Lung (tissue), 12 donors: ENCODE measurements around the gene AKAP17A. TPM values are rescaled to one million over a fixed set of nuclear protein-coding genes. Genes with fewer than 3 reads are reported as not detected.

Source experiments
- ATAC-seq: fragments of 200-7000 bp; cut with Tn5 transposase; one replicate; pipeline ENCODE4 v1.9.1; 2020; ENCODE audit warnings: moderate number of reproducible peaks; ENCODE audit not compliant: insufficient read depth, low FRiP score
- DNase-seq, 3 donors: peaks; one replicate each; pipeline ENCODE4 v3.0.0-alpha.2; 2013 to 2017
- H3K27ac ChIP-seq, 2 donors: one replicate each; pipeline ENCODE4 v1.5.1; 2013; ENCODE audit warnings: mild to moderate bottlenecking in 2 of 2, moderate library complexity in 2 of 2, control low read depth in 1 of 2, inconsistent platforms in 1 of 2, low read depth in 1 of 2, low read length in 1 of 2
- H3K27me3 ChIP-seq, 3 donors: one replicate each; pipeline ENCODE4 v1.5.1; 2013; ENCODE audit warnings: low read length in 2 of 3; ENCODE audit not compliant: control insufficient read depth in 3 of 3, insufficient read depth in 3 of 3
- H3K36me3 ChIP-seq, 4 donors: one replicate each; pipeline ENCODE4 v1.5.1; 2013; ENCODE audit warnings: low read length in 4 of 4, mild to moderate bottlenecking in 1 of 4, moderate library complexity in 1 of 4; ENCODE audit not compliant: control insufficient read depth in 4 of 4, insufficient read depth in 4 of 4
- H3K4me1 ChIP-seq, 5 donors: one replicate each; pipeline ENCODE4 v1.5.1; 2013; ENCODE audit warnings: low read length in 5 of 5, mild to moderate bottlenecking in 2 of 5, moderate library complexity in 1 of 5; ENCODE audit not compliant: control insufficient read depth in 5 of 5, insufficient read depth in 5 of 5
- H3K4me3 ChIP-seq: one replicate; pipeline ENCODE4 v1.5.1; 2013; ENCODE audit warnings: mild to moderate bottlenecking, control low read depth, moderate library complexity
- H3K9ac ChIP-seq, 2 donors: one replicate each; pipeline ENCODE4 v1.5.1; 2013; ENCODE audit warnings: low read length in 2 of 2, control low read depth in 1 of 2; ENCODE audit not compliant: insufficient read depth in 1 of 2
- H3K9me3 ChIP-seq, 4 donors: one replicate each; pipeline ENCODE4 v1.5.1; 2013; ENCODE audit warnings: low read length in 3 of 4, mild to moderate bottlenecking in 1 of 4, moderate library complexity in 1 of 4; ENCODE audit not compliant: control insufficient read depth in 4 of 4, insufficient read depth in 3 of 4
- WGBS, 2 donors: extraction: QIAGEN DNeasy Blood & Tissue Kit; methylation state at CpG; one replicate each; pipeline ENCODE4 v1.1.7; 2013; 5-methylcytosine and 5-hydroxymethylcytosine counted together
- polyA plus RNA-seq, 2 donors: library from polyadenylated mRNA; stranded (reverse); fragments of 200-250 nt; gene quantifications; one replicate each; pipeline ENCODE4 v1.2.1, GENCODE V29; 2013
- total RNA-seq, 2 donors: library from RNA; depleted of rRNA in 1 of 2; stranded (reverse); fragments of >200 nt in 1 of 2; gene quantifications; one replicate each; pipeline ENCODE4 v1.2.1, GENCODE V29; 2014 to 2021
- TF ChIP-seq, protein P1 (sequence below): IDR thresholded peaks from 2 replicates; pipeline ENCODE4 v1.5.1; 2012; ENCODE audit warnings: mild to moderate bottlenecking; ENCODE audit errors: control extremely low read depth, extremely low read depth
- donor health status: control.
- donor health status: control.
- donor health status: Bipolar disorder and iron deficiency.
- donor health status: healthy.
- donor health status: DM: yes; HTN: yes; CAD: no.

The AKAP17A gene
- total and polyA plus RNA-seq, 4 donors = 40.6 to 48.9 (median 44.6) TPM

- no peak overlapping the region for H3K9ac ChIP-seq
- TF ChIP-seq, protein P1, sequence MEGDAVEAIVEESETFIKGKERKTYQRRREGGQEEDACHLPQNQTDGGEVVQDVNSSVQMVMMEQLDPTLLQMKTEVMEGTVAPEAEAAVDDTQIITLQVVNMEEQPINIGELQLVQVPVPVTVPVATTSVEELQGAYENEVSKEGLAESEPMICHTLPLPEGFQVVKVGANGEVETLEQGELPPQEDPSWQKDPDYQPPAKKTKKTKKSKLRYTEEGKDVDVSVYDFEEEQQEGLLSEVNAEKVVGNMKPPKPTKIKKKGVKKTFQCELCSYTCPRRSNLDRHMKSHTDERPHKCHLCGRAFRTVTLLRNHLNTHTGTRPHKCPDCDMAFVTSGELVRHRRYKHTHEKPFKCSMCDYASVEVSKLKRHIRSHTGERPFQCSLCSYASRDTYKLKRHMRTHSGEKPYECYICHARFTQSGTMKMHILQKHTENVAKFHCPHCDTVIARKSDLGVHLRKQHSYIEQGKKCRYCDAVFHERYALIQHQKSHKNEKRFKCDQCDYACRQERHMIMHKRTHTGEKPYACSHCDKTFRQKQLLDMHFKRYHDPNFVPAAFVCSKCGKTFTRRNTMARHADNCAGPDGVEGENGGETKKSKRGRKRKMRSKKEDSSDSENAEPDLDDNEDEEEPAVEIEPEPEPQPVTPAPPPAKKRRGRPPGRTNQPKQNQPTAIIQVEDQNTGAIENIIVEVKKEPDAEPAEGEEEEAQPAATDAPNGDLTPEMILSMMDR = no peak
- ATAC-seq (no peak), DNase-seq (no peak)
- H3K27me3 ChIP-seq = no peaks in the 10 kb centered on the region
- H3K4me3 ChIP-seq = no peak overlapping the region
- H3K4me1 ChIP-seq = no peaks in the 10 kb centered on the region
- H3K36me3 ChIP-seq = no peaks in the 10 kb centered on the region
- WGBS, 2 donors = 84 to 95% methylated on average over 2 of the region's 2 CpGs
- H3K9me3 ChIP-seq = peaks cover 0 to 6% (median 0%) of the 10 kb centered on the region in 4 donors
- no peak overlapping the region for H3K27ac ChIP-seq
These were observed 45.5 kb upstream of the AKAP17A start for GRCh38 chrX:1545776-1546408.

DNA sequence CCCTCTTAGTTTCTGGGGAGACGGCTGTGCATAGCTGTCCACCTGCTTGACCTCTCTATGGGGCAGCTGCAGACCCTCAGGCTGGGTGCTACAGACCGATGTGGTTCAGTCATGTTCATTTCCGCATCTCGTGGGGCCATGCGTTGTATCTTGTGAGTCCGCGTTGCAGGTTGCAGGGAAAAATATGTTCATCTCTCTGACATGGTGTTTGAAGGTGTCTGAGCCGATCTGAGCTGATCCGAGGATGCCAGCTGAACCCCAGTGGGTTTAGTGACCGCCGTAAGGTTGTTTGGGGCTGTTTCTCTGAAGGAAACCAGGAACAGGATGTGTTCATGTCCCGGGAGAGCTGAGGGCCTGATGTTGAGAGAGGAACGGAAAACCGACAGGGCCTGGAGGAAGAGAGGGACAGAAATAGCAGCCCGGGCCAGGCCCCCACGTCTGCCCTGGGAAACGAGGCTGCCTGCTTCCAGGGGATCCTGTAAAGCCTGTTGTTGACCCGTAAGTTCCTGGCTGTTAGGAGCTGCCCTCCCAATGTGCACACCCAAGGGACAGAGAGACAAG lies 44.6 kb upstream of the AKAP17A start:
- no peak overlapping the region for H3K9ac ChIP-seq
- H3K27me3 ChIP-seq = no peaks in the 10 kb centered on the region
- H3K9me3 ChIP-seq = peaks cover 0 to 8% (median 0%) of the 10 kb centered on the region in 4 donors
- H3K4me1 ChIP-seq = no peaks in the 10 kb centered on the region
- TF ChIP-seq, protein P1 = no peak
- WGBS, 2 donors = 38 to 59% methylated on average over 18 of the region's 18 CpGs
- no peaks in the 10 kb centered on the region for H3K36me3 ChIP-seq
- peak in 1 of 3 donors; percentile 12 for DNase-seq
- no peak for ATAC-seq
- H3K4me3 ChIP-seq = no peak overlapping the region
- peak overlapping the region in 1 of 2 donors; percentile 5 for H3K27ac ChIP-seq

DNA sequence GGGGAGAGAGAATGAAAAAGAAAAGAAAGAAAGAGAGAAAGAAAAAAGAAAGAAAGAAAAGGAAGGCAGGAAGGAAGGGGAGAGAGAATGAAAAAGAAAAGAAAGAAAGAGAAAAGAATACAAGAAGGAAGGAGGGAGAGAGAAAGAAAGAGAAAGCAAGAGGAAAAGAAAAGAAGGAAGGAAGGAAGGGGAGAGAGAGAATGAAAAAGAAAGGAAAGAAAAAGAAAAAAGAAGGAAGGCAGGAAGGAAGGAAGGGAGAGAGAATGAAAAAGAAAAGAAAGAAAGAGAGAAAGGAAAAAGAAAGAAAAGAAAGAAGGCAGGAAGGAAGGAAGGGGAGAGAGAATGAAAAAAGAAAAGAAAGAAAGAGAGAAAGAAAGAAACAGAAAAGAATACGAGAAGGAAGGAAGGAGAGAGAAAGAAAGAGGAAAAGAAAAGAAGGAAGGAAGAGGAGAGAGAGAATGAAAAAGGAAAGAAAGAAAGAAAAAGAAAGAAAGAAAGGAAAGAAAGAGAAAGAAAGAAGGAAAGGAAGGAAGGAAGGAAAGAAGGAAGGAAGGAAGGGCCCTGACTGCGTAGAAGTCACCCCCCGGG lies 39.4 kb upstream of the AKAP17A start:
- no peaks in the 10 kb centered on the region for H3K4me1 ChIP-seq
- no peaks in the 10 kb centered on the region for H3K36me3 ChIP-seq
- no peaks in the 10 kb centered on the region for H3K27me3 ChIP-seq
- DNase-seq (no peak), ATAC-seq (no peak)
- H3K4me3 ChIP-seq = no peak overlapping the region
- 65 to 70% methylated on average over 3 of the region's 3 CpGs for WGBS, 2 donors
- no peak overlapping the region for H3K27ac ChIP-seq
- peaks cover 0 to 5% (median 4%) of the 10 kb centered on the region in 4 donors for H3K9me3 ChIP-seq
- H3K9ac ChIP-seq = no peak overlapping the region
- TF ChIP-seq, protein P1 = no peak
